ENCODE data around the gene AICDA.
"Not testable (repeated sequence)": the region's sequence is repeated elsewhere in the genome, so short reads cannot be mapped to it uniquely, and the experiment has no call there.

Gene AICDA

DNA sequence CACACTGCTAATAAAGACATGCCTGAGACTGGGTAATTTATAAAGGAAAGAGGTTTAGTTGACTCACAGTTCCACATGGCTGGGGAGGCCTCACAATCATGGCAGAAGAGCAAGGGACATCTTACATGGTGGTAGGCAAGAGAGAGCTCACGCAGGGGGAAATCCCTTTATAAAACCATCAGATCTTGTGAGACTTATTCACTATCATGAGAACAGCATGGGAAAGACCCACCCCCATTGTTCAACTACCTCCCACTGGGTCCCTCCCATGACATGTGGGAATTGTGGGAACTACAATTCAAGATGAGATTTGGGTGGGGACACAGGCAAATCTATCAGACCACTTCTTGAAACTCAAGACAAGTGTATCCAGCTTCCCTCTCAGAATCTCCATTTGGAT is 1.2 kb upstream of the AICDA start:
- DNase-seq (ENCODE audit: low read depth in 2 of 2) = not testable (repeated sequence)

DNA sequence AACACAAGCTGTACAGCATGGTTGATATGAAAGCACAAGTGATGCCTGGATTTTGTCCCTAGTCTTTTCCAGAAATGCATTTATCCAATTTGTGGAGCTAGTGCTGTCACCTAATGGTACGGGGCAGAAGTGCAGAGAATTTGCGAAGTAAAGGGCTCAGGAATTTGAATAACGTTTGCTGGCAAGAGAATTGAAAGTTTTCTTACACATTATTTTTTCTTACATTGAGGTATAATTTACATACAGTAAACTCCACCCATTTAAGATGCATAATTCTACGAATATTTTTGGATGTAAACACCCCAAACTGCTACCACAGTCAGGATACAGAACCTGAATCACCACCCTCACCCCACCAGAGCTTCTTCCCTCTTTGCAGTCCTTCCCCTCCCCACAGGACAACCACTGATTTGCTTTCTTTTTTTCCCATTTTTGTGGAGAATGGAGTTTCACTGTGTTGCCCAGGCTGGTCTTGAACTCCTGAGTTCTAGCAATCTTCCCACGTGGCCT is 3.5 kb downstream of the AICDA start:
- no peak for DNase-seq (ENCODE audit: low read depth in 2 of 2)

DNA sequence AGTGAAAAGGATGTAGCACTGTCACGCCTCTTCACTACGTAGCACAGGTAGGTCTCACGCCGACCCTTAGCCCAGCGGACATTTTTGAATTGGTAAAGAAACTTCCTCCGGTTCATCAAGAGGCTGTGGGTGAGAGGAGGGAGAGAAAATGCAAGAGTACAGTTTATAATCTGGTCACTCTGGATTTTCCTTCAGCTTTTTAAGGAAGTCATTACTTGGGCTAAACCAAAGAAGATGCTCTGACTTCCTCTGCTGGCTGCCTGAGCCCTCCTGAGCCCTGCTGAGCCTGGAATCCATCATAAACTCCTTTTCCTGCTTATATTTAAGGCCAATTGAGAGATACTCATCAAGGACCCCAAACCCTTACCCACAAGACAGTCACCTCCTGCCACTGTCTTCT is 5.8 kb downstream of the AICDA start:
- DNase-seq (ENCODE audit: low read depth in 2 of 2) = no peak

DNA sequence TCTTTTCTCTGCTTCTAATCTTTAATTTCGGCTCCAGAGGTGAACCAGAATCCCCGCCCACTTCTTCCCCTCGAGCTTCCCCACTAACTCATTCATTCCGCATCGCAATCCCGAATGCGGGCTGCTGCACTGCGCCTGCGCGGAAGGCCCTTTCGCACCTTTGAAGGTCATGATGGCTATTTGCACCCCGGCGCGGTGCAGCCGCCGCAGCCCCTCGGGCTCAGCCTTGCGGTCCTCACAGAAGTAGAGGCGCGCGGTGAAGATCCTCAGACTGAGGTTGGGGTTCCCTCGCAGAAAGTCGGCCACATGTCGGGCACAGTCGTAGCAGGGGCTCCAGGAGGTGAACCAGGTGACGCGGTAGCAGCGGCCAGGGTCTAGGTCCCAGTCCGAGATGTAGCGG is 7.6 kb downstream of the AICDA start:
- no peak for DNase-seq (ENCODE audit: low read depth in 2 of 2)

DNA sequence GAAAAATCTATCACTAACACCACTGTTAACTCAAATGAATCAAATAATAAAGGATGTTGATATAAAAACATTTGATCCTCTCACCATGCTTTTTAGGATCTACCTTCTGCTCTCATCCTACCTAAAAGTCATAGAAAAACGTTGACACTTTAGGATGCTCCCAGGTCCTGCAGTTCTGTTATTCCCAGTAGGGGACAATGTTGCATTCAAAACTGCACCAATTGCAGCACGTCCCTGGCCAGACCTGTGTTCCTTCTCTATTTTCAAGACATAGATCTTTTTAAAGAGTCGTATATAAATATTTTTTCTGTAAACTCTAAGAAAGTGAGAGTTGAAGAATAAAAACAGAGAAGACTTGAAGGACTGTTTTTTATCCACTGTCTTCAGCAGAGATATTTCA is 8.8 kb downstream of the AICDA start:
- DNase-seq (ENCODE audit: low read depth in 2 of 2) = no peak

DNA sequence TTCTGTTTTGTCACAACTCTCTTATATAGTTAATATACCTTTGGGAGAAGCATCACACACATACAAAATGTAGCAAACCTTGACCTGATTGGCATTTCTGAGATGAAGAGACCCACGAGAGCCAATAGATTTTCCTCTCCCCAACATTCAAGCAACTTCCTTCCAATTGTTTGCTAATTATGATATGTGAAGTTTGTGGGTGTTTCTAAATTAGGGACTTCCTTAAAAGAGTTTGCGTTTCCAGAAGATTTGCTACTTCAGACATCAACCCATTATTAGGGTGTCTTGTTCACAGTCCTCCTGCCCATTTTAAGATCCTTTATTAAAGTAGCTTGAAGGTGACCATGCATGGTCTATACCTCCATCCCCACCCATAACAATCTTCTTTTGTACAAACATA is 9.4 kb downstream of the AICDA start:
- DNase-seq (ENCODE audit: low read depth in 2 of 2) = no peak

DNA sequence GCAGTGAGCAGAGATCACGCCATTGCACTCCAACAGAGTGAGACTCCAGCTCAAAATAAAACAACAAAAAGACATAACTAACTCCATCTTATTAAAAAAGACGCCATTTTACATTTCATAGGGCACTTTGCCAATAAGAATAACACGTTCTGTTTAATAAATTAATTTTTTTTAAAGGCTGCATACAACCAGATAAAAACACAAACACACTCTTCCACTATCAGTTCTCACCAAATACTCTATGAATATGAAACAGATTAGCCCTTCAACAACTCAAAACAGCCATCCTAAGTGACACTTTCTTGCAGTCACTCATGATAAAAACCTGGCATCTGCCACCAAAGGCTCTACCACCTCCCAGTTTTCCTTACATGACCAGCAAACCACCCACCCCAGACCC is 16.1 kb downstream of the AICDA start:
- no peak for DNase-seq (ENCODE audit: low read depth in 2 of 2)

DNA sequence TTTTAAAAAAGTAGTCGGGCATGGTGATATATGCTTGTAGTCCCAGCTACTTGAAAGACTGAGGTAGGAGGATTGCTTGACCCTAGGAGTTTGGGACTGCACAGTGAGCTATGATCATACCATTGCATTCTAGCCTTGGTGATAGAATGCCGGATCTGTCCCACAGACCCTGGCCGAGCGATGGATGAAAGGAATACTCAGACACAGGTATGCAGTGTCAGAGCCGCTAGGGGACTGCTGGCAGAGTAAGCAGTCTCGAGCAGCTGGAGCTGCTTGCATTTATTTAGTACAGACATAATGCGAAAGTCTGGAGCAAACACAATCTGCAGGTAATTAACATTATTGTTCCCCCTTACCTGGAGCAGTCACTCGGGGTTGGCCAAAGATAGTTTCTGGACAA is 18.6 kb downstream of the AICDA start:
- DNase-seq (ENCODE audit: low read depth in 2 of 2) = no peak

DNA sequence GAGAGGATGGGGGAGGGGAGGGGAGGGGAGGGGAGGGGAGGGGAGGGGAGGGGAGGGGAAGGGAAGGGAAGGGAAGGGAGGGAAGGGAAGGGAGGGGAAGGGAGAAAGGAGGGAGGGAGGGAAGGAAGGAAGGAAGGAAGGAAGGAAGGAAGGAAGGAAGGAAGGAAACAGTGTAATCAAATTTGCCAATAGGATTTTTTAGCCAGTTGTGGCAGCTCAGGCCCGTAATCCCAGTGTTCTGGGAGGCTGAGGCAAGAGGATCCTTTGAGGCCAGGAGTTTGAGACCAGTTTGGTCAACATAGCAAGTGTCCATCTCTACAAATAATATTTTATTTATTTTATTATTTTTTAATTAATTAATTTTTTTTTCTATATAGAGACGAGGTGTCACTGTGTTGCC is 19.4 kb downstream of the AICDA start:
- DNase-seq (ENCODE audit: low read depth in 2 of 2) = no peak

DNA sequence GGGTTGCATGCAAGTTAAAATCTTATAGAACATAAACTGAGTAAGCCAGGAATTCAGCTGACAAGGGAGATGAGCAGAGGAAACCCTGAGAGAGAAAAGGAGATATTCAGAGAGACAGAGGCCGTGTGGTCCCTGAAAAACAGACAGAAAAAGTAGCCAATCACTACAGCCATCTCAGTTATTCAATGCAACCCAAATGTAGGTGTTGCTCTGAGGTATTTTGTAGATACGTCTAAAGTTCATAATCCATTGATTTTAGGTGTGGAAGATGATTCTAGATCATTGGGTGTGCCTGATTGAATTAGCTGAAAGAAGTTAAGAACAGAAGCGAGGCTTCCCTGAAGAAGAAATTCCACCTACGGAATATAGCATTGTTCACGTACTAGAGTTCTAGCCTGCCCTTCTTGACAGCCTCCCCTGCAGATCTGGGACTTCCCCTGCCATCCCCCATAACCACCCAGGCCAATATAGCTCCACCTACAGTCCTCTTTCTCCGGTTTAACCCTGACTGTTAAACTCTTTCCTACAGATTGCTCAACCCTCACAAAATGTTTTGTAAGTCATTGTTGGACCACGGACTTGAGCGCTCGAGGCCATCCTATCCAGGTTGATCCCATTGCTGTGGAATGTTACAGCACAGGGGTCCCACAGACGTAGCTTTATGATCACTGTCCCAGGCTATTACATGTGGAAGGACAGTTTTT is 21.7 kb downstream of the AICDA start:
- DNase-seq (ENCODE audit: low read depth in 2 of 2) = no peak

DNA sequence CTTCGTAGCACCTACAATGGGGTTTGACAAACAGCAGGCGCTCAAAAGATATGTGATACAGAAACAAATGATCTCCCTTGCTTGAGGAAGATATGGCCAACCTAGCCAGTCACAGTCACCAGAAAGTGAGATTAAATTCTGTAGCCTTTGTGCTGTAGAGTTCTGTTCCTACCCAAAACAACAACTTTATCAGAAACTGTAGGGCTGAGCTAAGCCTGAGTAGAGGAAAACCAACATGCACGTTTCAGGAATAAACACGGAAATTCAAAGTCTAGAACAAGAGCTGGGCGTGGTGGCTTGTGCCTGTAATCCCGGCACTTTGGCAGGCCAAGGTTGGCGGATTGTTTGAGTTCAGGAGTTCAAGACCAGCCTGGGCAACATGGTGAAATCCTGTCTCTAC is 23.0 kb downstream of the AICDA start:
- no peak for DNase-seq (ENCODE audit: low read depth in 2 of 2)

DNA sequence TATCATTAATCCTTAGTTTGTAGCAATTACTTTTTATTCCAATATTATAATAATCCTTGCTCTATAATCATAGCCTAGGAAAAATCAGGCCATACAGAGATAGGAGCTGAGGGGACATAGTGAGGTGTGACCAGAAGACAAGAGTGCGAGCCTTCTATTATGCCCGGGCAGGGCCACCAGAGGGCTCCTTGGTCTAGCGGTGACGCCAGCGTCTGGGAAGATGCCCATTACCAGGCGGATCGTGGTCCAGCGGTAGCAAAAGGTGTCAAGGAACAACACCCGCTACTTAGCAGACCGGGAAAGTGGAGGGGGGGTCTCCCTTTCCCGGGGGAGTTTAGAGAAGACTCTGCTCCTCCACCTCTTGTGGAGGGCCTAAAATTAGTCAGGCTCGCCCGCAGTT is 28.2 kb downstream of the AICDA start:
- not testable (repeated sequence) for DNase-seq (ENCODE audit: low read depth in 2 of 2)

DNA sequence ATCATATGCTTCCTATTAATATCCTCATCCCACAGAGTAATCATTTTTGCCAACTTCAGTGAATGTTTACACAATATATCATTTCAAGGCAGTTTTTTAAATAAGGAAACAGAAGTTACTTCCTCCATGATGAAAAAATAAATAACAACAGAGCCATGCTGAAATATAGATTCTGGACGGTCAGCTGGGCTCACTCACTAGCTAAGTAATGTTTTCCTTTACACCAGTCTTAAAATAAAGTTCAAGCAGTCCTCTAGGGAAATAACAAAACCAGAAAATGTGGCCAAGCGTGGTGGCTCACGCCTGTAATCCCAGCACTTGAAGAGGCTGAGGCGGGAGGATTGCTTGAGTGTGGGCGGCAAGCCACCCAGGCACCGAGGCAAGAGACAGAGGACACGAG is 28.7 kb downstream of the AICDA start:
- DNase-seq (ENCODE audit: low read depth in 2 of 2) = no peak

DNA sequence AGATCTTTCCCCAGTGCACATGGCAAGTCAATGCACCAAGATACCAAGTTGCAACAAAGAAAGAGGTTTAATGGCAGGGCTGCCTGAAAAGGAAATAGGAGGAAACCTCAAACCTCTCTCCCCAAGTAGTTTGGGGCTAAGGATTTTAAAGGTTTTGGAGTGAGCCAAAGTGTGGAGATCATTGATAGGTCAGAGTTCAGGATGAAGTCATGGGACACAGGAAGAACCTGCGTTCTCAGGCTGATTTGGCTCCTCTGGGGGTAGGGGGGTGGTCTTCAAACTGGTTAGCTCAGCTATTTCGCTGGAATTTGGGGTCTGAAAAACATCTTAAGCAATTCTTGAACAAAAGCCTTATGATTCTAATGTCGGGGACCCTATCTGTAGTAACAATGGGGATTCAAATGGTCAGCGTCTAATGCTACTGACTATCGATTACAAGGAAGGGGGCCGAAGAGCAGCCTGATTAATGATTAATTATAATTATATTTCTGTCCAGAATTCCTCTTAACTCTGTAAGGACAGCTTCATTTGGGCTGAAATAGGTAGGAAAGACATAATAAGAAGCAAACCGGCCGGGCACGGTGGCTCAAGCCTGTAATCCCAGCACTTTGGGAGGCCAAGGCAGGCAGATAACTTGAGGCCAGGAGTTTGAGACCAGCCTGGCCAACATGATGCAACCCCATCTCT is 31.4 kb downstream of the AICDA start:
- DNase-seq (ENCODE audit: low read depth in 2 of 2) = no peak

DNA sequence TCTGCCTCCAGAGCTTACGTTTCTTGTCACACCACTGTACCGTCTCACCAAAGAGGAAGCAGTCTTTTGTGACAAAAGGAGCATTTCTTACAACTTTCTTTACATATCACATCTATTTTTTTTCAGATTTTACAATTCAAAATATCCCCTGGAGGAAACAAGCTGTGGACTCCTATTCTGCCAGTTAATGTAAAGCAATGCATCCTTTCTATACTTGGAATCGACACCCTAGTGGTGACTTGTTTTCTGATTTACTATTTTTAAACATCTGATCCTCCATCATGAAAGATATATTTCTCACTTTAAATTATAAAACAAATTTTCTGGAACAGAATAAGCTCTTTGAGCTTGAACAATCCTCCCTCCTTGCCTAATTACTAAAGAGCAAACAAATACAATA is 34.8 kb downstream of the AICDA start:
- no peak for DNase-seq (ENCODE audit: low read depth in 2 of 2)

DNA sequence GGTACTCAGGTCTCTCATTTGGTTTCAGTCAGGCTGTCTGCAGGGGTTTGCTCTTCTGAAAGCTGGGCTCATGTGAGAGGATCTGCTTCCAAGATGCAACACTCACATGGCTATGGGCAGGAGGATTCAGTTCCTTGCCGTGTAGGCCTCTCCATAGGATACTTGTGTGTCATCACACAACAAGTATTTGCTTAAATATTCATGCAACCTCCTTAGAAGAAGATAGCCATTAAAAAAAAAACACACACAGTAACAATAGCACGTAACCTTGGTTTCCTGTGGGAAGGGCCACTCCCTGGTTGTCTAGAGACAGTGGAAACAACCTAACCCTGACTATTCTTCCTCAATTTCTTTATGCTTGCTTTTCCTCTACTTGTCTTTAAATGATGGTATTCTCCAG is 40.2 kb downstream of the AICDA start:
- no peak for DNase-seq (ENCODE audit: low read depth in 2 of 2)

DNA sequence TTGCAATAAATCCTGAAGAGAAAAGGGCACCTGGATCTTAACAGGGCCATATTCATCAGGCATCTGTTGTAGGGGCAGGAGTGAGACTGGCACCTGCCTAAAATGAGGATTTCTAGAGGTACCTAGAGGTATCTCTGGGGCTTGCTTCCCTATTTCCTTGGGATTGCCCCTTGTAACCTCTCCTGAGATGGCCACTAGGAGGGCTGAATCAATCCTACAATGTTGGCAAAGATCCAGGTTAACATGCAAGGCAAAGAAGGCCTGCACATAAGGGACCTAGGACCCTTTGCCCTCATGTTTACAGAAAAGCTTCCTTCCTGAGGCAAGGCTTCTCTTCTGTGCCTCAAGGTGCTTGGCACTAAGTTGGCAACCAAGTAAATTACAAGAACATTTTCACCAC is 46.1 kb downstream of the AICDA start:
- DNase-seq (ENCODE audit: low read depth in 2 of 2) = no peak

DNA sequence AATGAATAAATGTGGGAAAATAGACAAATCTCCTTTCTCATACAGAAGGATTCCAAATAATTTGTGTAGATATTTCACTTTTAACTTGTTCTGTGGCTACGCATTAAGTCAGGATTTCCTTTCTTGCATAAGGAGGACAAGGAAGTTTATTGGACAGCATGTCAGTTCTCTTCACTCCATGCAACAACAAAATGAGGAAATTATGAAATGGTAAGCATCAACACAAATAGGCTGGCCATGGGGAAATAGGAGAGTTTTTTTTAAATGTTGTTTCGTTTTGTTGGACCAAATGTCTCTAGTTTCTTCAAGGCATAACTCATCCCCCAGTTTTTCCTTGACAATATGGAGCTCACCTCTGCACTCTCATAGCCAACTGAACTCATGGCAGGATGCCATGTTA is 46.6 kb downstream of the AICDA start:
- DNase-seq (ENCODE audit: low read depth in 2 of 2) = not testable (repeated sequence)

DNA sequence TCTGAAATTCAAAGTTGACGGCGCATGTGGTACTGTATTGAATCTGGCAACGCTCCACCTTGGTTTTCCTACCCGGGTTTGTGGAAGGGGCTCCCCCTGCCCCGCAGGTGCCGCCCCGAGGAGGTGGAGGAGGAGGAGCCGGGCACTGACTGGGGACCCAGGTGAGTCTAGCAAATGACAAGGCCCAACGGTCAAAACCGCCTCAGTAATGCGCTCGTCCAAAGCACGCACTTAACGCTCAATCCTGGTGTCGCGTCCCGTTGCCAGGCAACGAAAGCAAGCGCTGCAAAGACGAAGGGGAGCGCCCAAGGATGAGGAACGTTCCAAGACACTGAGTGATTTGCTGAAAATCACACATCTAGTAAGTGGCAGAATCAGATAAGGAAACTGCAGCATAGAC is 48.0 kb downstream of the AICDA start:
- DNase-seq (ENCODE audit: low read depth in 2 of 2) = no peak

DNA sequence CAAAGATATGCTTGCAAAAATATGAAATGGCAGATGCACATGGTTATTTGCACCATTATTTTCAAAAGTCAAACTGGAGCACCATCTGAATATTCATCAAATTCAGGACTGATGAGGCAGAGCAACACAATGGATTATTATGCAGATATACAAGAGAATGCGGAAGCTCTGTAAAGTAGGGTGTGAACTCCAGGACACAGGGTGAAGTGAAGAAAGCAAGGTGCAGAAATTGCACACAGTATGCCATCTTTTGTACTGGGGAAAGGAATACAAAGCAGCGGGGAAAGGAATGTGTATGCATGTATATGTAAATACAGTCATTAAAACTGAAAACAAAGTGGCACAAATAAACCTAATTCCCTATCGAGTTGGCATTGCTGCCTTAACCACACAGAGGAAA is 49.3 kb downstream of the AICDA start:
- DNase-seq (ENCODE audit: low read depth in 2 of 2) = no peak

DNA sequence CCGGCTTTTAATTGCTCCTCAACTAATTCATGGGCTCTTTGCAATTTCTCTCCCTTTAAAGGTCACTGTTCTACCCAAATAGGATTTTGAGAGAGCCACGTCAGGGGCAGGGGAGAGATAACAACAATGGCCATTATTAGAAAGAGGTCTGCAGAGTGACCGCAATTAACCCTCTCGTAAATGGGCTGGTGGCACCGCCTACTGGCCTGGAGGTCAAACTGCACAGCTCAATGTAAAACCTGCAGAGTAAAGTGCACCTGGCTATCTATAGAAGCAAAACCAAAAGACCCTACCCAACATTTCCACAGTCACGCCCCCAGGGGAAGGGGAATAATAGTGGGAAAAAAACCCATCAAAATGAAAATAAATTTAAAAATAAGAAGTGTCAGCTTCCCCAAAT is 50.3 kb downstream of the AICDA start:
- no peak for DNase-seq (ENCODE audit: low read depth in 2 of 2)

DNA sequence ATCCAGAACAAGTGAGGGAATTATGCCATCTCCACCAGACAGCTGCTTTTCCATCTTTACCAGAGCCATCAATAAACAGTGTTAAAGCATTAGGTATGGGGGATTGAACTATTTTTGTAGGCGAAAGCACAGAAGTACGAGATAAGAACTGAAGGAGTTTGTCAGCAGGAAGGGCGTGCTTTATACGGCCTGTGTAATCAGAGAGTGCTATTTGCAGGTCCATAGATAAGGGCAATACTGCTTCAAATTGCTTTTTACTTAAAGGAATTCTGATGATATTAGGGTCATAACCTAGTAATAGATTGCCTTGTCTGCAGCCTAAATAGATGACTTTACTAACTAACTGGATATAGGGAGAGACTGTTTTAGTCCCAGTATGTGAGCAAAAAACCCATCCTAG is 51.6 kb downstream of the AICDA start:
- no peak for DNase-seq (ENCODE audit: low read depth in 2 of 2)

DNA sequence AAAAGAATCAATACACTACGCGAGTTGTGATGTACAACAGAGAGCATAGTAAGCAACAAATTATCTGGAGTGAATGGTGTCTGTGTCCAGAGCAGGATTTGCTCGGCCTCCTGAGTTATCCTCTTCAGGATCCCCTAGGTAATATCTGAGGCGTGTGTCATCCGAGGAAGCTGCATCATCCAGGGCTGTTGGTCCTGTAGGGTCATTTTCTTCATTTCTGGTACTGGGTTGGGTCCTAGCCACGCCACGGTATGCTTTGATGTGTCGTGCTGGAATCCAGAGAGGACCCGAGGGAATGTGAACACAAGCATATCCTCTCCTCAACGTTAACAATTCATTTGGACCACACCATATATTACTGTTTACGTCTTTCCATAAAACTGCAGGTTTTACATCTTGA is 53.0 kb downstream of the AICDA start:
- no peak for DNase-seq (ENCODE audit: low read depth in 2 of 2)

Data from stimulated activated CD8-positive, alpha-beta memory T cell treated with anti-CD3 and anti-CD28 coated beads, Interleukin-15, amount 100 ng/mL, for 48 hours (primary cell).